WTC11 (cell line): ENCODE measurements around the gene TIMM10. TPM values are rescaled to one million over a fixed set of nuclear protein-coding genes. Genes with fewer than 3 reads are reported as not detected.

ENCODE experiments used
- ATAC-seq: fragments of 200-7000 bp; cut with Tn5 transposase; 2 replicates; pipeline ENCODE4 v1.10.0; 2021; ENCODE audit warnings: mild to moderate bottlenecking, moderate library complexity
- Bru-seq: library from RNA; stranded (reverse); fragments of 400-500 nt; gene quantifications from one replicate; lab custom pipeline; 2021; lab: Mats Ljungman, UMichigan
- CTCF ChIA-PET: fragments of 300-600 bp; sonication (Branson Sonifier 250); formaldehyde crosslinking; loops from one replicate; lab custom pipeline; 2021; ENCODE audit warnings: antibody characterized with exemption; lab: Charles Lee
- POLR2A ChIA-PET: fragments of 350-600 bp; sonication (Branson Sonifier 250); formaldehyde crosslinking; loops from one replicate; lab custom pipeline; 2021; ENCODE audit warnings: antibody characterized with exemption; lab: Charles Lee
- DNase-seq: peaks from one replicate; pipeline ENCODE4 v3.0.0; 2021; ENCODE audit warnings: low spot score
- H3K27ac Mint-ChIP-seq: 2 replicates; pipeline ENCODE4 v1.8.0; 2021; ENCODE audit warnings: mixed read lengths
- H3K27me3 Mint-ChIP-seq: 2 replicates; pipeline ENCODE4 v1.8.0; 2021; ENCODE audit warnings: low read depth, mild to moderate bottlenecking, moderate library complexity, mixed read lengths
- H3K36me3 Mint-ChIP-seq: 2 replicates; pipeline ENCODE4 v1.8.0; 2021; ENCODE audit warnings: mixed read lengths
- H3K4me1 Mint-ChIP-seq: 2 replicates; pipeline ENCODE4 v1.8.0; 2022; ENCODE audit warnings: mixed read lengths
- H3K4me3 Mint-ChIP-seq: 2 replicates; pipeline ENCODE4 v1.8.0; 2021; ENCODE audit warnings: mild to moderate bottlenecking, moderate library complexity, mixed read lengths
- H3K9me3 Mint-ChIP-seq: 2 replicates; pipeline ENCODE4 v1.8.0; 2021; ENCODE audit warnings: mixed read lengths
- ARID4B ChIP-seq: sonication (generic); formaldehyde crosslinking; IDR thresholded peaks from 2 replicates; pipeline ENCODE4 v1.8.0; 2023; ENCODE audit warnings: missing genetic modification reagents, mild to moderate bottlenecking, borderline replicate concordance
- CREB1 ChIP-seq: sonication (generic); formaldehyde crosslinking; IDR thresholded peaks from 2 replicates; pipeline ENCODE4 v1.8.0; 2023; ENCODE audit warnings: mild to moderate bottlenecking, missing genetic modification reagents
- ETV6 ChIP-seq: sonication (generic); formaldehyde crosslinking; IDR thresholded peaks from 2 replicates; pipeline ENCODE4 v1.8.1; 2022; ENCODE audit warnings: mild to moderate bottlenecking, missing genetic modification reagents
- GABPB1 ChIP-seq: sonication (generic); formaldehyde crosslinking; IDR thresholded peaks from 2 replicates; pipeline ENCODE4 v1.8.1; 2023; ENCODE audit warnings: mild to moderate bottlenecking, missing genetic modification reagents
- KAT7 ChIP-seq: sonication (generic); formaldehyde crosslinking; IDR thresholded peaks from 2 replicates; pipeline ENCODE4 v1.8.1; 2023; ENCODE audit warnings: missing genetic modification reagents, mild to moderate bottlenecking, borderline replicate concordance
- MAX ChIP-seq: sonication (generic); formaldehyde crosslinking; IDR thresholded peaks from 2 replicates; pipeline ENCODE4 v1.8.0; 2022; ENCODE audit warnings: mild to moderate bottlenecking, missing genetic modification reagents
- MYBL2 ChIP-seq: sonication (generic); formaldehyde crosslinking; IDR thresholded peaks from 2 replicates; pipeline ENCODE4 v1.8.1; 2023; ENCODE audit warnings: mild to moderate bottlenecking, moderate library complexity, missing genetic modification reagents
- NFATC4 ChIP-seq: fragments of 250-450 bp; sonication (Bioruptor Pico); IDR thresholded peaks from 2 replicates; pipeline ENCODE4 v1.9.0; 2021; ENCODE audit warnings: mild to moderate bottlenecking
- PRDM15 ChIP-seq: sonication (generic); formaldehyde crosslinking; IDR thresholded peaks from 2 replicates; pipeline ENCODE4 v1.8.0; 2022; ENCODE audit warnings: missing genetic modification reagents
- SP1 ChIP-seq: sonication (generic); formaldehyde crosslinking; conservative IDR thresholded peaks from 2 replicates; pipeline ENCODE4 v1.8.1; 2022; ENCODE audit warnings: missing genetic modification reagents
- USF1 ChIP-seq: sonication (generic); formaldehyde crosslinking; IDR thresholded peaks from 2 replicates; pipeline ENCODE4 v1.8.0; 2022; ENCODE audit warnings: mild to moderate bottlenecking, missing genetic modification reagents
- USF2 ChIP-seq: sonication (generic); formaldehyde crosslinking; IDR thresholded peaks from 2 replicates; pipeline ENCODE4 v1.8.1; 2023; ENCODE audit warnings: mild to moderate bottlenecking, missing genetic modification reagents, moderate library complexity
- ZBTB43 ChIP-seq: sonication (generic); formaldehyde crosslinking; IDR thresholded peaks from 2 replicates; pipeline ENCODE4 v1.8.1; 2023; ENCODE audit warnings: mild to moderate bottlenecking, missing genetic modification reagents
- ZNF232 ChIP-seq: sonication (generic); formaldehyde crosslinking; IDR thresholded peaks from 2 replicates; pipeline ENCODE4 v1.8.0; 2022; ENCODE audit warnings: mild to moderate bottlenecking, missing genetic modification reagents
- ZNF532 ChIP-seq: fragments of 250-450 bp; sonication (Bioruptor Pico); IDR thresholded peaks from 2 replicates; pipeline ENCODE4 v1.9.0; 2021; ENCODE audit warnings: mild to moderate bottlenecking, borderline replicate concordance
- long read RNA-seq, 3 experiments: library from RNA in 1 of 3; library from capped mRNA in 1 of 3; library from polyadenylated mRNA in 1 of 3; unstranded in 2 of 3; stranded (forward) in 1 of 3; transcript quantifications; one replicate each; pipeline ENCODE4 v2.0.0, GENCODE V29; 2021
- total RNA-seq: library from RNA; stranded (reverse); gene quantifications from 3 replicates; pipeline ENCODE4 v1.2.3, GENCODE V29; 2021

Gene TIMM10
- total RNA-seq (63.5 to 92.8 TPM (median 68.4 TPM) in 3 replicates), Bru-seq, nascent RNA (percentile 91 among the genes with signal in this experiment)
- long read RNA-seq, experiment 1, transcript TIMM10-202 (3 exons, 530 nt): minor isoform, 7 of 54 reads
- long read RNA-seq, experiment 1, transcript TIMM10-201 (3 exons, 680 nt): major isoform, 44 of 54 reads
- long read RNA-seq, experiment 1, partial matches to known transcripts: 0 of 54 reads
- long read RNA-seq, experiment 1, other reads (novel, unspliced or antisense): 3 of 54 reads
- long read RNA-seq, experiment 2, transcript TIMM10-202 (3 exons, 530 nt): minor isoform, 5 of 105 reads
- long read RNA-seq, experiment 2, transcript TIMM10-201 (3 exons, 680 nt): major isoform, 89 of 105 reads
- long read RNA-seq, experiment 2, partial matches to known transcripts: 5 of 105 reads
- long read RNA-seq, experiment 2, other reads (novel, unspliced or antisense): 6 of 105 reads
- long read RNA-seq, experiment 3, transcript TIMM10-201 (3 exons, 680 nt): major isoform, 11 of 20 reads
- long read RNA-seq, experiment 3, partial matches to known transcripts: 6 of 20 reads
- long read RNA-seq, experiment 3, other reads (novel, unspliced or antisense): 3 of 20 reads

- peak; percentile 94 for DNase-seq
- POLR2A ChIA-PET: interaction anchor here (0.6 to 1.8 kb wide), 5 partner anchors 37 to 290 kb away, joined by 3 to 6 read pairs (median 4); no protein-coding TSS in a partner anchor
- no peaks in the 10 kb centered on the region for H3K9me3 Mint-ChIP-seq
- H3K27ac Mint-ChIP-seq: peak within 1 kb of the TSS; percentile 98
- peaks cover 18% of the 10 kb centered on the region for H3K4me1 Mint-ChIP-seq
- CTCF ChIA-PET: interaction anchor here (1.0 to 6.8 kb wide), 9 partner anchors 13 to 191 kb away, joined by 3 to 260 read pairs (median 4); partner anchors contain the start of gene SLC43A1
- peaks cover 8% of the 10 kb centered on the region for H3K36me3 Mint-ChIP-seq
- H3K4me3 Mint-ChIP-seq: peak within 1 kb of the TSS; percentile 96
- TF ChIP-seq PRDM15 (CRISPR knock-in tag) (no peak), GABPB1 (CRISPR knock-in tag) (peak; percentile 76), MAX (peak; percentile 79), ZNF232 (peak; percentile 54; the same call in 1 of the 2 replicates), CREB1 (CRISPR knock-in tag) (no peak), USF1 (CRISPR knock-in tag) (peak; percentile 80), SP1 (CRISPR knock-in tag) (peak; percentile 59), ARID4B (CRISPR knock-in tag) (peak; percentile 65; the same call in 1 of the 2 replicates), NFATC4 (CRISPR knock-in tag) (no peak), MYBL2 (CRISPR knock-in tag) (peak; percentile 94), ZNF532 (CRISPR knock-in tag) (no peak), KAT7 (CRISPR knock-in tag) (0 out of 2 replicates have a peak, but pooled peaks have one; percentile 10), USF2 (peak; percentile 78), ETV6 (peak; percentile 45; the same call in 1 of the 2 replicates), ZBTB43 (CRISPR knock-in tag) (no peak)
- peaks cover 9% of the 10 kb centered on the region for H3K27me3 Mint-ChIP-seq
- peak; percentile 98 for ATAC-seq
Observed at GRCh38 chr11:57530596-57531507, at the start of gene TIMM10. Gene TIMM10 (minus strand): TSS chr11:57530754. CDS start chr11:57530189, 565 bp downstream.
